ENCODE measurements around the gene PPARD. TPM values are rescaled to one million over a fixed set of nuclear protein-coding genes. Genes with fewer than 3 reads are reported as not detected.

Gene PPARD
- total and polyA plus RNA-seq, 2 of the 13 experiments (the other 11 are each of a cell fraction or from before 2014, with no cell fraction given) = 6.1 to 13.3 TPM

DNA sequence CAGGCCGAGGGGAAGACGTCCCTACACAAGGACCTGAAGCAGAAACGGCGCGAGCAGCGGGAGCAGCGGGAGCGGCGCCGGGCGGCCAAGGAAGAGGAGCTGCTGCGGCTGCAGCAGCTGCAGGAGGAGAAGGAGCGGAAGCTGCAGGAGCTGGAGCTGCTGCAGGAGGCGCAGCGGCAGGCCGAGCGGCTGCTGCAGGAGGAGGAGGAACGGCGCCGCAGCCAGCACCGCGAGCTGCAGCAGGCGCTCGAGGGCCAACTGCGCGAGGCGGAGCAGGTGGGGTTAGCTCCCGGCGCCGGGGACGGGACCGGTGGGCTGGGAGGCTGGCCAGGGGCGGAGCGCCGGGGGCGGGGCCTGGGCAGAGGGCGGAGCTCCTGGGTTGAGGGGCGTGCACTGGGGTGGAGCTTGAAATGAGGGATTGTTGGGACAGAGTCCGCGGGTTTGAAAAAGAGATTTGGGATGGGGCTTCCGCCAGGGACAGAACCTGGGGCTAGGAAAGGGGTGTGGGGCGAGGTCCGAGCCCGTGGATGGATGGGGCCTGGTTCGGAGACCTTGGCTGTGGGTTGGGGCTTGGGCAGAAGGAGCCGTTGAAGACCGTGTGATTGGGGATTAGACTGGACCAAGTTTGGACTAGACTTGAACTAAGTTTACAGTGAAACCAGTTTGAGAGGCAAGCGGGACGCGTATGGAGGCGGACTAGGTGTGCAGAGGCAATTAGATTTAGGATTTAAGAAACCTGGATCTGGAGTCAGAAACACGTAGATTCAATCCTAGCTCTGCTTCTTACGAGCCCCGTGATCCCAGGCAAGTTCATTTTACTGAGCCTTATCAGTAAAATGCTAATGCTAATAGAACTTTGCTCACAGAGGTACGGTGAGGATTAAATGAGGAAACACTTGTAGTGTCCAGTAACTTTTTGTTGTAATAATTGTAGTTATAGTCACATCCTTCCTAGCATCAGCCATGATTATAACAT, 23.9 kb upstream of the PPARD start:
- no peaks in the 10 kb centered on the region for H3K9me3 ChIP-seq (ENCODE audit: low read length)
- H3K79me2 ChIP-seq (ENCODE audit: insufficient read depth, low read length) = no peaks in the 10 kb centered on the region
- H3K4me3 ChIP-seq (replicated peaks in 1 of 3; ENCODE audit: insufficient read depth in 1 of 3, low read depth in 2 of 3, low read length in 3 of 3) = peak overlapping the region; percentile 58 to 81 (median 61)
- H2AFZ ChIP-seq (ENCODE audit: low read length) = peak overlapping the region; percentile 98
- peak overlapping the region; percentile 98 for H3K4me2 ChIP-seq (ENCODE audit: low read depth, low read length)
- CTCF ChIA-PET (ENCODE audit: low intra/inter-chr PET ratio, low total read pairs) = no interaction called here
- FAIRE-seq (peak; percentile 68), DNase-seq (ENCODE audit: low spot score) (peak; percentile 86), ATAC-seq (peak; percentile 98)
- peak overlapping the region; percentile 68 for H3K9ac ChIP-seq (ENCODE audit: insufficient read depth, low read depth, low read length)
- in situ Hi-C loops (cut with HindIII; ENCODE audit: extremely low pct_ligation_motif_present, low pct_unique_long_range_greater_than_20kb) = loop anchor here (10.0 kb wide), 1 partner anchor 416 kb away; the partner anchor contains the start of gene ARMC12
- H3K27me3 ChIP-seq (ENCODE audit: control insufficient read depth in 1 of 2, insufficient read depth in 2 of 2, low read length in 2 of 2) = no peaks in the 10 kb centered on the region
- H4K20me1 ChIP-seq (ENCODE audit: insufficient read depth, low read length) = no peaks in the 10 kb centered on the region
- WGBS (ENCODE audit: low lambda C conversion rate) = under 1% methylated on average over 49 of the region's 55 CpGs
- no peaks in the 10 kb centered on the region; a peak in 1 of 5 replicates for H3K36me3 ChIP-seq (replicated peaks in 1 of 2; ENCODE audit: control insufficient read depth in 1 of 2, insufficient read depth in 2 of 2, low read length in 2 of 2)
- H3K27ac ChIP-seq (ENCODE audit: extremely low read length, insufficient read depth, low read length) = peak overlapping the region; percentile 70
- peaks cover 20% of the 10 kb centered on the region for H3K4me1 ChIP-seq (ENCODE audit: insufficient read depth, low read length)
- intact Hi-C loops (cut with micrococcal nuclease; ENCODE audit: unreplicated experiment) = loop anchor here (1.0 kb wide), 1 partner anchor 21 kb away; the partner anchor contains the start of gene DEF6
- POLR2A ChIA-PET = interaction anchor here (0.8 to 2.0 kb wide), 16 partner anchors 8 to 179 kb away, joined by 3 to 12 read pairs (median 5); partner anchors contain the start of genes RPL10A and ZNF76
- TSS peak; percentile 80 for BruUV-seq (replicated peaks)
- TF ChIP-seq ZBTB21 (CRISPR knock-in tag; IDR thresholded peaks at IDR 0.05) (no peak), ETV5 (CRISPR knock-in tag; IDR thresholded peaks at IDR 0.05; ENCODE audit: borderline replicate concordance) (peak; percentile 56; the same call in 1 of the 2 replicates), SKI (IDR thresholded peaks at IDR 0.05; ENCODE audit: partially characterized antibody) (peak; percentile 12), ZNF430 (CRISPR knock-in tag; IDR thresholded peaks at IDR 0.05) (peak; percentile 97), ZNF296 (CRISPR knock-in tag; conservative IDR thresholded peaks at IDR 0.05) (no peak), RXRA (CRISPR knock-in tag; IDR thresholded peaks at IDR 0.05) (peak; percentile 64; the same call in 1 of the 2 replicates), ZNF138 (CRISPR knock-in tag; IDR thresholded peaks at IDR 0.05; ENCODE audit: low read depth) (0 out of 2 replicates have a peak, but pooled peaks have one; percentile 11), ZNF230 (CRISPR knock-in tag; IDR thresholded peaks at IDR 0.05) (peak; percentile 98; the same call in 1 of the 2 replicates), KDM6A (CRISPR knock-in tag; IDR thresholded peaks at IDR 0.05; ENCODE audit: low read depth) (no peak), NCOA5 (CRISPR knock-in tag; IDR thresholded peaks at IDR 0.05) (no peak)
- TF ChIP-seq, protein P1, sequence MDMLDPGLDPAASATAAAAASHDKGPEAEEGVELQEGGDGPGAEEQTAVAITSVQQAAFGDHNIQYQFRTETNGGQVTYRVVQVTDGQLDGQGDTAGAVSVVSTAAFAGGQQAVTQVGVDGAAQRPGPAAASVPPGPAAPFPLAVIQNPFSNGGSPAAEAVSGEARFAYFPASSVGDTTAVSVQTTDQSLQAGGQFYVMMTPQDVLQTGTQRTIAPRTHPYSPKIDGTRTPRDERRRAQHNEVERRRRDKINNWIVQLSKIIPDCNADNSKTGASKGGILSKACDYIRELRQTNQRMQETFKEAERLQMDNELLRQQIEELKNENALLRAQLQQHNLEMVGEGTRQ (IDR thresholded peaks at IDR 0.05; ENCODE audit: low read depth, low read length) = no peak
- TF ChIP-seq, protein P1 (CRISPR knock-in tag; IDR thresholded peaks at IDR 0.05; ENCODE audit: borderline replicate concordance) = no peak
- TF ChIP-seq, protein P2, sequence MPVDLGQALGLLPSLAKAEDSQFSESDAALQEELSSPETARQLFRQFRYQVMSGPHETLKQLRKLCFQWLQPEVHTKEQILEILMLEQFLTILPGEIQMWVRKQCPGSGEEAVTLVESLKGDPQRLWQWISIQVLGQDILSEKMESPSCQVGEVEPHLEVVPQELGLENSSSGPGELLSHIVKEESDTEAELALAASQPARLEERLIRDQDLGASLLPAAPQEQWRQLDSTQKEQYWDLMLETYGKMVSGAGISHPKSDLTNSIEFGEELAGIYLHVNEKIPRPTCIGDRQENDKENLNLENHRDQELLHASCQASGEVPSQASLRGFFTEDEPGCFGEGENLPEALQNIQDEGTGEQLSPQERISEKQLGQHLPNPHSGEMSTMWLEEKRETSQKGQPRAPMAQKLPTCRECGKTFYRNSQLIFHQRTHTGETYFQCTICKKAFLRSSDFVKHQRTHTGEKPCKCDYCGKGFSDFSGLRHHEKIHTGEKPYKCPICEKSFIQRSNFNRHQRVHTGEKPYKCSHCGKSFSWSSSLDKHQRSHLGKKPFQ (CRISPR knock-in tag; IDR thresholded peaks at IDR 0.05; ENCODE audit: insufficient replicate concordance) = no peak
- TF ChIP-seq, protein P3, sequence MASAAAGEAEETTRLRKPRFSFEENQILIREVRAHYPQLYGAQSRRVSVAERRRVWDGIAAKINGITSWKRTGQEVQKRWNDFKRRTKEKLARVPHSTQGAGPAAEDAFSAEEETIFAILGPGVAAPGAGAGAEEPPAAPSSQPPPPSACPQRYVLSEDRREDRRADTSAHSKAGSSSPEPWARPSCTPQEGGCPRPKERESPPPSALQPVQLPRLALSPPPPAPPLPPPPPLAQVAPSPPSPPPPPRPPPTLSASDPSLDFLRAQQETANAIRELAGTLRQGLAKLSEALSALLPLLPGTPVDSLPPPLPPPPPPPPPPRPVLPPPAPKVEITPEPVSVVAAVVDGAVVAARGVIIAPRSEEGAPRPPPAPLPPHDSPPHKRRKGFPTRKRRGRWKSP (CRISPR knock-in tag; IDR thresholded peaks at IDR 0.05) = peak; percentile 95
- TF ChIP-seq, protein P4, sequence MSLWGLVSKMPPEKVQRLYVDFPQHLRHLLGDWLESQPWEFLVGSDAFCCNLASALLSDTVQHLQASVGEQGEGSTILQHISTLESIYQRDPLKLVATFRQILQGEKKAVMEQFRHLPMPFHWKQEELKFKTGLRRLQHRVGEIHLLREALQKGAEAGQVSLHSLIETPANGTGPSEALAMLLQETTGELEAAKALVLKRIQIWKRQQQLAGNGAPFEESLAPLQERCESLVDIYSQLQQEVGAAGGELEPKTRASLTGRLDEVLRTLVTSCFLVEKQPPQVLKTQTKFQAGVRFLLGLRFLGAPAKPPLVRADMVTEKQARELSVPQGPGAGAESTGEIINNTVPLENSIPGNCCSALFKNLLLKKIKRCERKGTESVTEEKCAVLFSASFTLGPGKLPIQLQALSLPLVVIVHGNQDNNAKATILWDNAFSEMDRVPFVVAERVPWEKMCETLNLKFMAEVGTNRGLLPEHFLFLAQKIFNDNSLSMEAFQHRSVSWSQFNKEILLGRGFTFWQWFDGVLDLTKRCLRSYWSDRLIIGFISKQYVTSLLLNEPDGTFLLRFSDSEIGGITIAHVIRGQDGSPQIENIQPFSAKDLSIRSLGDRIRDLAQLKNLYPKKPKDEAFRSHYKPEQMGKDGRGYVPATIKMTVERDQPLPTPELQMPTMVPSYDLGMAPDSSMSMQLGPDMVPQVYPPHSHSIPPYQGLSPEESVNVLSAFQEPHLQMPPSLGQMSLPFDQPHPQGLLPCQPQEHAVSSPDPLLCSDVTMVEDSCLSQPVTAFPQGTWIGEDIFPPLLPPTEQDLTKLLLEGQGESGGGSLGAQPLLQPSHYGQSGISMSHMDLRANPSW (CRISPR knock-in tag; IDR thresholded peaks at IDR 0.05; ENCODE audit: borderline replicate concordance) = no peak

Data from HepG2 (cell line).